HG02852 (cell line): Measurements from ENCODE around the gene JKAMP.

Experiments used
- ATAC-seq: cut with Tn5 transposase; IDR thresholded peaks from one replicate; pipeline ENCODE4 v1.9.1; 2021; ENCODE audit warnings: mild to moderate bottlenecking, moderate library complexity; ENCODE audit not compliant: unreplicated experiment

JKAMP gene

DNA sequence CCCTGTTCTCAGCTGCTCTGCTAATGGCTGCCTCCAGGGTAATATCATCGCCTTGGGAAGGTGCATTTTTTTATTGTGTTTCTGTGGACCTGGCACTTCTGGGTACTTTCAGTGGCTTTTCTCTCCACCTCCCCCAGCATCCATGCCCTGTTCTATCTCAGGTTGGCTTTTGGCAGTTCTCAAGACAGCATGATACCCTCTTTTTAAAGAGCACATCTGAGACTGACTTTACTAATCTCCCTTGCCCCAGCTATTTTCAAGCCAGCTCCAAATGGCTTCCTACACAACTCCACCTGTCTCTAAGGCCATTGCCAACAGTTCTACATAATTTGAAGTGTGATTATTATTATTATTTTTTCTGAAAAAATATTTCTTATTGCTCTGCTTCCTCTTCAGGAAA is 53.2 kb downstream of the JKAMP start:
- no peak for ATAC-seq

DNA sequence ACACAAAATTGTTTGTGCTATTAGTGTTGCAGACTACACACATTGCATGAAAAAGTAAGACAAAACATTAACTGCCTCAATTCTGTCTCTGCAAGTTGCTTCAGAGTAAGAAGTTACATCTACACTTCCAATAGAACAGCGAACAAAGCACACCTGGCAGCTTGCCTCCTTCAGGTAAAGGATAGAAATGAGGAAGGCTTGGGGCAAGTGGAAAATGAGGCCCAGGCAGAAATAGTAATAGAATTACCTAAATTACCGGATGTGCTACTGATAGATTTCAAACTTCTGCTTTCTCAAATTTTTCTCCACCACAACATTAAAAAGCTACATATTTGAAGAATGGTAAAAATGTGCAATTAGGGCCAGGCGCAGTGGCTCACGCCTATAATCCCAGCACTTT is 54.6 kb downstream of the JKAMP start:
- ATAC-seq: no peak

DNA sequence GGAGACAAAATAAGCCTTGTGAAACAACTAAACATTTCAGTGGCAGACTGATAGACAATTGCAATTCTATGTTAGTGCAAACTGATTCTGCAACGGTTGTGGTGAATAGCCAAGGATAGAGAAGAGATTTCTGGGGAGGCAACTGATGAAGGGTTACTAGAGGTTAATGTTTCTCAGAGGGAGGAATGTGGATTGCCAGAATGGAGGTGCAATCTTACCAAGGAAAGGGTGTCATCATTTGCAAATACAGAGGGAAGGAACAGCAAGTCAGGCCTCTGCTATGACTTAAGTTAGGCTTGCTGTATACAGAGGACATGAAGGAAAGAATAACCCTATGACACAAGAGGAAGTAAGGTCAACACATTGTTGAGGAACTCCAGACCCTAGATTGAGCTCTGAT is 56.5 kb downstream of the JKAMP start:
- no peak for ATAC-seq

DNA sequence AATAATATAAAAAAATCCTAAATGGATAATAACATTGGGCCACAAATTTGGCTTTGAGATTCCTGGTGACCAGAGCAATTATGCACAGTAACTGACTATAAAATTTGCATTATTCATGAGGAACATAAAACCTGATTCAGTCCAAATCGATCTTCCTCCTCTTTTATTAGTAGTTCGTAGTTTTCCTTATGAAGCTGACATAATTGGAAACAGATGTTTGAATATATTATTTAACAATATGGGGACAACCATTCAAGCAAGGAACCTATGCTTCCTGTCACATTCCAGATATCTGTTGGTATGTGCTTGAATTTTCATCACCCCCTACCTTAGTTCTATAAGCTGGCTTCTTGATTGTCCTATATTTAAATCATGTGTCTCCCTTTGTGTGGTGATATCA is 57.4 kb downstream of the JKAMP start:
- ATAC-seq: no peak

DNA sequence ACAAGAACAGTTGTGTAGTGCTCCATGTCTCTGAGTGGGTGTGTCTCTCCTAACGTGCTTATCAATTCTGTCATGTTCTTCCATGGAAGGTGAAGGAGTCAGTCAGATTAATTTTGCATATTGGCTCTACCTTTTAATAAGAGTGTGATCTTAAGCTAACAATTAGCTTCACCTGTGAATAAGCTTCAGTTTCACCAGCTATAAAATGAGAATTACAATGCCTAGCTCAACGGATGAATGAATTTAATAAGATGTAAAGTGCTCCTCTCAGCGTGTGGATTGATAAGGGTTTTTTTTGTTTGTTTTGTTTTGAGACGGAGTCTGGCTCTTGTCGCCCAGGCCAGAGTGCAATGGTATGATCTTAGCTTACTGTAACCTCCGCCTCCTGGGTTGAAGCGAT is 59.6 kb downstream of the JKAMP start:
- no peak for ATAC-seq

DNA sequence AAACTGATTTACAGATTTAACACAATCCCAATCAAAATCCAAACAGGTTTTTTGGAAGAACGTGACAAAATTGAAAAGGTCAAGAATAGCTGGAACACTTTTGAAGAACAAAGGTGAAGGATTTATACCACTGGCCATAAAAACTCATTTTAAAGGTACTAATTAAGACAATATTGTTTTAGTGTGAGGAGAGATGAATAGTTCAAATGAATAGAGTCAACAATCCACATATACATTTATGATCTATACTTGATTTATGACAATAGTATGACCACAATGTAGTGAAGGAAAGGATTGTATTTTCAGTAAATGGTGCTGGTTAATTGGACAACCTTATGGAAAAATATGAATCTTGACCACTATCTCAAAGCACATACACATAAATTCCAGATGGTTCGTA is 63.0 kb downstream of the JKAMP start:
- no peak for ATAC-seq
